Measurements from ENCODE around the gene SNX3.
"Not testable (repeated sequence)": the region's sequence is repeated elsewhere in the genome, so short reads cannot be mapped to it uniquely, and the experiment has no call there.

DNA sequence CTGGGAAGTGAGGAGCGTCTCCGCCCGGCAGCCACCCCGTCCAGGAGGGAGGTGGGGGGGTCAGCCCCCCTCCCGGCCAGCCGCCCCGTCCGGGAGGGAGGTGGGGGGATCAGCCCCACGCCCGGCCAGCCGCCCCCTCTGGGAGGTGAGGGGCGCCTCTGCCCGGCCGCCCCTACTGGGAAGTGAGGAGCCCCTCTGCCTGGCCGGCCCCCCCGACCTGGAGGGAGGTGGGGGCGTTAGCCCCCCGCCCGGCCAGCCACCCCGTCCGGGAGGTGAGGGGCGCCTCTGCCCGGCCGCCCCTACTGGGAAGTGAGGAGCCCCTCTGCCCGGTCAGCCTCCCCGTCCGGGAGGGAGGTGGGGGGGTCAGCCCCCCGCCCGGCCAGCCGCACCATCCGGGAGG is 9.1 kb upstream of the SNX3 start:
- not testable (repeated sequence) for TF ChIP-seq POLR2A, SPI1 (IDR thresholded peaks at IDR 0.05; ENCODE audit: low read depth, low read length)

Data from GM12891 (cell line).